Stimulated activated naive CD8-positive, alpha-beta T cell treated with anti-CD3 and anti-CD28 coated beads, Interleukin-15, Interleukin-2, amounts not matched to agents 100 ng/mL and 50 ng/mL, for 24 hours (primary cell): ENCODE data around the gene COL19A1.

ENCODE experiments used
- H3K27ac Mint-ChIP-seq: one replicate; pipeline ENCODE4 v1.8.0; 2021; ENCODE audit warnings: mild to moderate bottlenecking, mixed read lengths
- H3K27me3 Mint-ChIP-seq: one replicate; pipeline ENCODE4 v1.8.0; 2021; ENCODE audit warnings: mixed read lengths
- H3K36me3 Mint-ChIP-seq: one replicate; pipeline ENCODE4 v1.8.0; 2021; ENCODE audit warnings: low read depth, mixed read lengths
- H3K4me1 Mint-ChIP-seq: one replicate; pipeline ENCODE4 v1.8.0; 2021; ENCODE audit warnings: low read depth, mixed read lengths
- H3K4me3 Mint-ChIP-seq: one replicate; pipeline ENCODE4 v1.8.0; 2021; ENCODE audit warnings: mild to moderate bottlenecking, mixed read lengths
- H3K9me3 Mint-ChIP-seq: one replicate; pipeline ENCODE4 v1.8.0; 2021; ENCODE audit warnings: mixed read lengths

The COL19A1 gene

GRCh38 chr6:70149209-70149788, 282.9 kb downstream of the COL19A1 start:
- H3K4me3 Mint-ChIP-seq = no peak overlapping the region
- no peaks in the 10 kb centered on the region for H3K4me1 Mint-ChIP-seq
- no peaks in the 10 kb centered on the region for H3K9me3 Mint-ChIP-seq
- no peak overlapping the region for H3K27ac Mint-ChIP-seq
- H3K36me3 Mint-ChIP-seq = no peaks in the 10 kb centered on the region
- H3K27me3 Mint-ChIP-seq = no peaks in the 10 kb centered on the region

- H3K27ac Mint-ChIP-seq = no peak overlapping the region
- H3K9me3 Mint-ChIP-seq = no peaks in the 10 kb centered on the region
- H3K4me3 Mint-ChIP-seq = no peak overlapping the region
- H3K27me3 Mint-ChIP-seq = no peaks in the 10 kb centered on the region
- no peaks in the 10 kb centered on the region for H3K4me1 Mint-ChIP-seq
- H3K36me3 Mint-ChIP-seq = no peaks in the 10 kb centered on the region
Observed at GRCh38 chr6:70150521-70150920, 284.2 kb downstream of the COL19A1 start.

GRCh38 chr6:70151616-70152015, 285.3 kb downstream of the COL19A1 start:
- Mint-ChIP-seq H3K4me3 (no peak overlapping the region), H3K9me3 (no peaks in the 10 kb centered on the region), H3K27ac (no peak overlapping the region), H3K36me3 (no peaks in the 10 kb centered on the region), H3K4me1 (no peaks in the 10 kb centered on the region), H3K27me3 (no peaks in the 10 kb centered on the region)

- no peaks in the 10 kb centered on the region for H3K27me3 Mint-ChIP-seq
- no peak overlapping the region for H3K27ac Mint-ChIP-seq
- no peaks in the 10 kb centered on the region for H3K36me3 Mint-ChIP-seq
- no peaks in the 10 kb centered on the region for H3K4me1 Mint-ChIP-seq
- no peaks in the 10 kb centered on the region for H3K9me3 Mint-ChIP-seq
- H3K4me3 Mint-ChIP-seq = no peak overlapping the region
Observed at GRCh38 chr6:70152786-70153185, 286.4 kb downstream of the COL19A1 start.

- no peaks in the 10 kb centered on the region for H3K9me3 Mint-ChIP-seq
Observed at GRCh38 chr6:70157086-70157485, 290.7 kb downstream of the COL19A1 start.

GRCh38 chr6:70160276-70160675, 293.9 kb downstream of the COL19A1 start:
- H3K36me3 Mint-ChIP-seq = no peaks in the 10 kb centered on the region
- H3K9me3 Mint-ChIP-seq = no peaks in the 10 kb centered on the region
- H3K4me1 Mint-ChIP-seq = no peaks in the 10 kb centered on the region
- H3K27ac Mint-ChIP-seq = no peak overlapping the region
- no peak overlapping the region for H3K4me3 Mint-ChIP-seq
- H3K27me3 Mint-ChIP-seq = peaks cover 7% of the 10 kb centered on the region

More at GRCh38 chr6:70157086-70157485, 290.7 kb downstream of the COL19A1 start:
- no peaks in the 10 kb centered on the region for H3K27me3 Mint-ChIP-seq
- H3K27ac Mint-ChIP-seq = no peak overlapping the region
- H3K4me1 Mint-ChIP-seq = no peaks in the 10 kb centered on the region
- H3K36me3 Mint-ChIP-seq = no peaks in the 10 kb centered on the region
- H3K4me3 Mint-ChIP-seq = no peak overlapping the region

- no peaks in the 10 kb centered on the region for H3K9me3 Mint-ChIP-seq
- no peaks in the 10 kb centered on the region for H3K36me3 Mint-ChIP-seq
- peaks cover 19% of the 10 kb centered on the region for H3K27me3 Mint-ChIP-seq
- H3K27ac Mint-ChIP-seq = no peak overlapping the region
- peaks cover 6% of the 10 kb centered on the region for H3K4me1 Mint-ChIP-seq
- no peak overlapping the region for H3K4me3 Mint-ChIP-seq
Observed at GRCh38 chr6:70162972-70163371, 296.6 kb downstream of the COL19A1 start.

- no peaks in the 10 kb centered on the region for H3K36me3 Mint-ChIP-seq
- H3K4me1 Mint-ChIP-seq = peaks cover 6% of the 10 kb centered on the region
- peaks cover 21% of the 10 kb centered on the region for H3K27me3 Mint-ChIP-seq
- H3K4me3 Mint-ChIP-seq = no peak overlapping the region
- no peaks in the 10 kb centered on the region for H3K9me3 Mint-ChIP-seq
- no peak overlapping the region for H3K27ac Mint-ChIP-seq
Observed at GRCh38 chr6:70163795-70164194, 297.4 kb downstream of the COL19A1 start.

- H3K4me1 Mint-ChIP-seq = peaks cover 6% of the 10 kb centered on the region
- no peaks in the 10 kb centered on the region for H3K9me3 Mint-ChIP-seq
- no peak overlapping the region for H3K4me3 Mint-ChIP-seq
- peaks cover 22% of the 10 kb centered on the region for H3K27me3 Mint-ChIP-seq
- no peaks in the 10 kb centered on the region for H3K36me3 Mint-ChIP-seq
- no peak overlapping the region for H3K27ac Mint-ChIP-seq
Observed at GRCh38 chr6:70164556-70164955, 298.2 kb downstream of the COL19A1 start.

- Mint-ChIP-seq H3K27me3 (peaks cover 30% of the 10 kb centered on the region), H3K4me1 (peaks cover 6% of the 10 kb centered on the region), H3K27ac (no peak overlapping the region), H3K36me3 (no peaks in the 10 kb centered on the region), H3K9me3 (no peaks in the 10 kb centered on the region), H3K4me3 (no peak overlapping the region)
Observed at GRCh38 chr6:70166088-70166958, 300.0 kb downstream of the COL19A1 start.

- Mint-ChIP-seq H3K27ac (no peak overlapping the region), H3K9me3 (no peaks in the 10 kb centered on the region), H3K27me3 (peaks cover 30% of the 10 kb centered on the region)
Observed at GRCh38 chr6:70168681-70169377, 302.5 kb downstream of the COL19A1 start.

GRCh38 chr6:70171236-70171635, 304.9 kb downstream of the COL19A1 start:
- no peaks in the 10 kb centered on the region for H3K36me3 Mint-ChIP-seq
- H3K9me3 Mint-ChIP-seq = no peaks in the 10 kb centered on the region
- no peak overlapping the region for H3K27ac Mint-ChIP-seq
- H3K4me3 Mint-ChIP-seq = no peak overlapping the region
- H3K27me3 Mint-ChIP-seq = peaks cover 20% of the 10 kb centered on the region
- peaks cover 3% of the 10 kb centered on the region for H3K4me1 Mint-ChIP-seq

More at GRCh38 chr6:70168681-70169377, 302.5 kb downstream of the COL19A1 start:
- Mint-ChIP-seq H3K36me3 (no peaks in the 10 kb centered on the region), H3K4me3 (no peak overlapping the region), H3K4me1 (peaks cover 6% of the 10 kb centered on the region)

- H3K4me3 Mint-ChIP-seq = no peak overlapping the region
Observed at GRCh38 chr6:70172252-70172651, 305.9 kb downstream of the COL19A1 start.

GRCh38 chr6:70175770-70176169, 309.4 kb downstream of the COL19A1 start:
- Mint-ChIP-seq H3K27me3 (peaks cover 3% of the 10 kb centered on the region), H3K9me3 (no peaks in the 10 kb centered on the region), H3K36me3 (no peaks in the 10 kb centered on the region), H3K4me1 (no peaks in the 10 kb centered on the region), H3K27ac (no peak overlapping the region), H3K4me3 (no peak overlapping the region)

More at GRCh38 chr6:70172252-70172651, 305.9 kb downstream of the COL19A1 start:
- Mint-ChIP-seq H3K27me3 (peaks cover 11% of the 10 kb centered on the region), H3K4me1 (no peaks in the 10 kb centered on the region), H3K27ac (no peak overlapping the region), H3K9me3 (no peaks in the 10 kb centered on the region), H3K36me3 (no peaks in the 10 kb centered on the region)
